ENCODE data around the gene HOOK1. TPM values are rescaled to one million over a fixed set of nuclear protein-coding genes. Genes with fewer than 3 reads are reported as not detected.
"Not testable (repeated sequence)": the region's sequence is repeated elsewhere in the genome, so short reads cannot be mapped to it uniquely, and the experiment has no call there.

HOOK1 gene
- total RNA-seq, 2 experiments from 2014 or later = 4.0 to 6.2 TPM

DNA sequence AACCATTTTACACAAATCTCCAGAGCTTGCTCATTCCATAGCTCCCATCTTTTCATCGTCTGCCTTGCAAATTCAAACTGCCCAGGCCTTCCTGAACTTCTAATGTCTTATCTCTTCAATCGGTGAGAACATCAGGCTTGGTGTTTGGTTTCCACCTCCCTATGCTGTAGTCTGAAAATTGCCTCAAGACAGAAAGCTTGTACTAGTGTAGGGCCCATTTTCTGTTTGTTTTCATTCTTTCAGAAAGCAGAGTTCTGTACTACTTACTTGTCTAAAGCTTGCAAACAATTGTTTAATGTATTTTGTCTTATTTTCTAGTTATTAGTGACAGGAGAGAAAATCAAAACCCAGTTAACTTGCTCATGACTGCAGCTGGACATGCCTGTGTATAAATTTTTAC lies 16.8 kb downstream of the HOOK1 start:
- Mint-ChIP-seq H3K4me1 (ENCODE audit: low read depth) (no peaks in the 10 kb centered on the region), H3K36me3 (ENCODE audit: low read depth) (no peaks in the 10 kb centered on the region), H3K27ac (no peak overlapping the region), H3K27me3 (ENCODE audit: low read depth) (no peaks in the 10 kb centered on the region), H3K9me3 (ENCODE audit: insufficient read depth) (no peaks in the 10 kb centered on the region), H3K4me3 (no peak overlapping the region)
- POLR2A ChIA-PET = no interaction called here
- ATAC-seq = no peak
- CTCF ChIA-PET = no interaction called here
- DNase-seq = no peak

GRCh38 chr1:59833022-59833421 lies 18.3 kb downstream of the HOOK1 start:
- ChIA-PET POLR2A (no interaction called here), CTCF (no interaction called here)
- Mint-ChIP-seq H3K9me3 (ENCODE audit: insufficient read depth) (no peaks in the 10 kb centered on the region), H3K4me3 (no peak overlapping the region), H3K36me3 (ENCODE audit: low read depth) (peaks cover 1% of the 10 kb centered on the region), H3K27me3 (ENCODE audit: low read depth) (no peaks in the 10 kb centered on the region), H3K27ac (no peak overlapping the region), H3K4me1 (ENCODE audit: low read depth) (no peaks in the 10 kb centered on the region)
- ATAC-seq = no peak
- no peak for DNase-seq

DNA sequence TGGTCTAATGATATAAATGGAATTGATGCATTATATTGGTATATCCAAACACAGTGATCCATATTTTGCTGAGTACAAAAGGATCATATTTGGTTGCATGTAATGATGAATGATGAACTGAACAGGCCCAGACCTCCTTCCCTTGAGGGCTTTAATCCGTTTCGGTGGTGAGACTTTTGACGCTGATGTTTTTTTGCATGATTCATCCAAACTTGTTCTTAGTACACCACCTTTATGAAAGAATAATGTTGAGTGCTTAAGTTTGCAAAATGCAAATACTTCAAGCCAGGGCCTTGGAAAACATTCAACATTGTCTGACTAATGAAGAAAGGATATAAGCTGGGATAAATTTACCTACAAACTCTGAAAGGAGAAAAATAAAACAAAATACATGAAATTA lies 19.2 kb downstream of the HOOK1 start:
- no peaks in the 10 kb centered on the region for H3K27me3 Mint-ChIP-seq (ENCODE audit: low read depth)
- no peaks in the 10 kb centered on the region for H3K4me1 Mint-ChIP-seq (ENCODE audit: low read depth)
- no peak overlapping the region for H3K4me3 Mint-ChIP-seq
- ChIA-PET POLR2A (no interaction called here), CTCF (no interaction called here)
- peaks cover 3% of the 10 kb centered on the region for H3K36me3 Mint-ChIP-seq (ENCODE audit: low read depth)
- DNase-seq = no peak
- no peak overlapping the region for H3K27ac Mint-ChIP-seq
- H3K9me3 Mint-ChIP-seq (ENCODE audit: insufficient read depth) = no peaks in the 10 kb centered on the region
- no peak for ATAC-seq

DNA sequence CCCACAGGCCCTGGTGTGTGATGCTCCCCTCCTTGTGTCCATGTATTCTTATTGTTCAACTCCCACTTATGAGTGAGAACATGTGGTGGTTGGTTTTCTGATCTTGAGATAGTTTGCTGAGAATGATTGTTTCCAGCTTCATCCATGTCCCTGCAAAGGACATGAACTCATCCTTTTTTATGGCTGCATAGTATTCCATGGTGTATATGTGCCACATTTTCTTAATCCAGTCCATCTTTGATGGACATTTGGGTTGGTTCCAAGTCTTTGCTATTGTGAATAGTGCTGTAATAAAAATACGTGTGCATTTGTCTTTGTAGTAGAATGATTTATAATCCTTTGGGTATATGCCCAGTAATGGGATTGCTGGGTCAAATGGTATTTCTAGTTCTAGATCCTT lies 23.1 kb downstream of the HOOK1 start:
- H3K36me3 Mint-ChIP-seq (ENCODE audit: low read depth); H3K4me3 Mint-ChIP-seq; H3K27me3 Mint-ChIP-seq (ENCODE audit: low read depth); CTCF ChIA-PET; H3K27ac Mint-ChIP-seq; H3K9me3 Mint-ChIP-seq (ENCODE audit: insufficient read depth); H3K4me1 Mint-ChIP-seq (ENCODE audit: low read depth); DNase-seq; POLR2A ChIA-PET; ATAC-seq: not testable (repeated sequence)

DNA sequence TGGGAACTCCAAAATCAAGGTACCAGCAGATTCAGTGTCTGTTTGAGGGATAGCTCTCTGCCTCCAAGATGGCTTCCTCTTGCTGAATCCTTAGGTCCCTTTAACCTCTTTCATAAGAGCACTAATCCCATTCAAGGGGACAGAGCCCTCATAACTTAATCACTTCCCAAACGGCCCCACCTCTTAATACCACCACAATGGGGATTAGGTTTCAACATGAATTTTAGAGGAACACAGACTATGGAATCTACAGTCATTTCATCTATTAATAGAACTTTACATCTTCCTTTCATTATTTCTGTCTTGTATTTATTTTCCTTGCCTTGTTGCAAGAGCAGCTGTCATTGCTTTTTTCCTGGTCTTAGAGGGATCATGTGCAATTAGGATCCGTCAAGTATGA lies 30.3 kb downstream of the HOOK1 start:
- ATAC-seq (no peak), DNase-seq (no peak)
- Mint-ChIP-seq H3K9me3 (ENCODE audit: insufficient read depth) (no peaks in the 10 kb centered on the region), H3K27me3 (ENCODE audit: low read depth) (no peaks in the 10 kb centered on the region), H3K36me3 (ENCODE audit: low read depth) (no peaks in the 10 kb centered on the region), H3K27ac (no peak overlapping the region), H3K4me1 (ENCODE audit: low read depth) (no peaks in the 10 kb centered on the region), H3K4me3 (no peak overlapping the region)
- POLR2A ChIA-PET = no interaction called here
- CTCF ChIA-PET = no interaction called here

- CTCF ChIA-PET = no interaction called here
- Mint-ChIP-seq H3K36me3 (ENCODE audit: low read depth) (no peaks in the 10 kb centered on the region), H3K4me3 (no peak overlapping the region), H3K9me3 (ENCODE audit: insufficient read depth) (no peaks in the 10 kb centered on the region), H3K27ac (no peak overlapping the region), H3K27me3 (ENCODE audit: low read depth) (no peaks in the 10 kb centered on the region), H3K4me1 (ENCODE audit: low read depth) (no peaks in the 10 kb centered on the region)
- POLR2A ChIA-PET = no interaction called here
- ATAC-seq (no peak), DNase-seq (no peak)
Observed at GRCh38 chr1:59846209-59846894, 31.6 kb downstream of the HOOK1 start.

- Mint-ChIP-seq H3K27ac (no peak overlapping the region), H3K36me3 (ENCODE audit: low read depth) (no peaks in the 10 kb centered on the region), H3K9me3 (ENCODE audit: insufficient read depth) (no peaks in the 10 kb centered on the region), H3K4me1 (ENCODE audit: low read depth) (no peaks in the 10 kb centered on the region), H3K4me3 (no peak overlapping the region), H3K27me3 (ENCODE audit: low read depth) (no peaks in the 10 kb centered on the region)
- ChIA-PET POLR2A (no interaction called here), CTCF (no interaction called here)
- ATAC-seq (no peak), DNase-seq (no peak)
Observed at GRCh38 chr1:59846895-59847282, 32.1 kb downstream of the HOOK1 start.

GRCh38 chr1:59852117-59852516 lies 37.4 kb downstream of the HOOK1 start:
- Mint-ChIP-seq H3K36me3 (ENCODE audit: low read depth) (peaks cover 4% of the 10 kb centered on the region), H3K27ac (no peak overlapping the region), H3K4me3 (no peak overlapping the region), H3K9me3 (ENCODE audit: insufficient read depth) (no peaks in the 10 kb centered on the region), H3K4me1 (ENCODE audit: low read depth) (no peaks in the 10 kb centered on the region), H3K27me3 (ENCODE audit: low read depth) (no peaks in the 10 kb centered on the region)
- ChIA-PET POLR2A (no interaction called here), CTCF (no interaction called here)
- ATAC-seq (no peak), DNase-seq (no peak)

- CTCF ChIA-PET; H3K9me3 Mint-ChIP-seq (ENCODE audit: insufficient read depth); ATAC-seq; H3K36me3 Mint-ChIP-seq (ENCODE audit: low read depth); H3K4me3 Mint-ChIP-seq; H3K4me1 Mint-ChIP-seq (ENCODE audit: low read depth); POLR2A ChIA-PET; DNase-seq; H3K27me3 Mint-ChIP-seq (ENCODE audit: low read depth); H3K27ac Mint-ChIP-seq: not testable (repeated sequence)
Observed at GRCh38 chr1:59855297-59855696, 40.5 kb downstream of the HOOK1 start.

DNA sequence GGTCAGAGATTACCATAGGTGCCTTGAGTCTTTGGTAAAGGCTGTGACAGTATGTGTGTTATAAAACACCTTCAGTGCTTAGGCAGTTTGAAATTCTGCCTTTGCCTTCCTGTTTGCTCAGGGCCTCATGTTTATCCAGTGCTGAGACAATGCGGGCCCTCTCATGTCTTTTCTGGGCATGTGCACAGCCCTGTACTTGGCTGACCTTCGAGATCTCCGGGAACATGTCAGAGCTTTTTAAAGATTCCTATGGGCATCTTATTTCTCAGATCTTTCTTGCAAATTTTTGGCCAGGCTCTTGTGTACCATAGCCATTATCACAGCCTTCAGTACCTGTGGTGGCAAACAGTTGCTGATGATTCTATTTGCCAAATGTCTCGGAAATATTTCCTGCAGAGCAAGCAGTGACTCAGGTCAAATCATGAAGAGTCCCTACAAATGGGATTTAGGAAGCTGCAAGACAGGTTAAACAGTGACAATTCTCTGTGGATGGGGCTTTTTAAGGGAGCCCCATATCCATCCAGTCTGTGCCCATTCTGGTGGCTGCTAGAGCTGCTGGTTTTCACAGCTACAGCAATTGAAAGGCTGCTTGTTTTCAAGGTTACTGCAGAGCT lies 42.1 kb downstream of the HOOK1 start:
- no peak for DNase-seq
- no peak for ATAC-seq
- no peak overlapping the region for H3K27ac Mint-ChIP-seq
- ChIA-PET CTCF (no interaction called here), POLR2A (no interaction called here)
- H3K36me3 Mint-ChIP-seq (ENCODE audit: low read depth) = peaks cover 4% of the 10 kb centered on the region
- H3K4me1 Mint-ChIP-seq (ENCODE audit: low read depth) = no peaks in the 10 kb centered on the region
- H3K27me3 Mint-ChIP-seq (ENCODE audit: low read depth) = no peaks in the 10 kb centered on the region
- no peak overlapping the region for H3K4me3 Mint-ChIP-seq
- H3K9me3 Mint-ChIP-seq (ENCODE audit: insufficient read depth) = no peaks in the 10 kb centered on the region

DNA sequence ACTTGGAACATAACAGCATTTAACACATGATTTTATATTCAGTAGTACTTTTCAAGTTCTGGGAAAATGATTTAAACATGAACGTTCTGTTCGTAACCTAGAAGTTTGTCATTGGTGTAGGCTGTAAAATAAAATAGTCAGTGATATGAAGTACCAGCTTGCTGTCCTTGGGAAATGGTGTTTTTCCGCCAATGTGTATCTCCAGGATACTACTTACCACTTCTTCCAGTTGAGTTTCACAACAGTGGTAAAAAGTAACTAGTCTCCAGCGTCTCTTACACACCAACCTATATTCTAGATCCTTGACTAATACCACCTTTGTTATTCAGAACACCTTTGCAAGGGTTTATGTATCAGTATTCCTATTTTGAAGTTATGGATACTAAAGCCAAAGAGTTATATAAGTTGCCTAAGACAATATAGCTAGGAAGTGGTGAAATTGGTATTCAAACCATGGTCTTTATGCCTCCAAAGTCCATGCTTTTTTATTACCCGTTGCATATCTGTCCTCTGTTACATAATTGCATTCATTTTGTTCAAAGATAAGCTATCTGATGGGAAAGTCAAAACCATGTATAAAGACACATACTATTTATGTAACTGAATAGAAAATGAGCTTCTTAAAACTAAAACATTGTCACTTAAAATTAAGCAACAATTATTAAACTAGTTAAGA lies 43.1 kb downstream of the HOOK1 start:
- Mint-ChIP-seq H3K36me3 (ENCODE audit: low read depth) (peaks cover 4% of the 10 kb centered on the region), H3K4me3 (no peak overlapping the region), H3K4me1 (ENCODE audit: low read depth) (no peaks in the 10 kb centered on the region), H3K9me3 (ENCODE audit: insufficient read depth) (no peaks in the 10 kb centered on the region), H3K27me3 (ENCODE audit: low read depth) (no peaks in the 10 kb centered on the region), H3K27ac (no peak overlapping the region)
- CTCF ChIA-PET = interaction anchor here (0.8 kb wide), 1 partner anchor 90 kb away, joined by 3 read pairs; no protein-coding TSS in a partner anchor
- POLR2A ChIA-PET = no interaction called here
- ATAC-seq = no peak
- no peak for DNase-seq

DNA sequence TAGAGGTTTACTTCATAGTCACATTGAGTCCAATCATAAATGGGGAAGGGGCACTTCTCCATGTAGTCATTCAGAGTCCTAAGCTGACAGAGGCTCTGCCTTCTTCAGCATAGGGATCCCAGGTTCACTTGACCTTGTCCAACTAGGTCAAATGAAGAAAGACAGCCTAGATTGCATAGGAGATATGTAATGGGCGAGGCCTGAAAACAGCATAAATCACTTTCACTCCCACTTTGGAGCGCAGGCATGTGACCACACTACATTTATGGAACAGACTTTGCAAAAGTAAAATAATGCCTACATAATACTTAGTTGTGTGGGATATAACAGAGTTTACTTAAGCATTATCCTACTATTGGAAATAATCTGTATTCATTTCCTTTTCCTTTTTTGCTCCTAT lies 51.7 kb downstream of the HOOK1 start:
- no peak for ATAC-seq
- CTCF ChIA-PET = interaction anchor here (0.9 to 3.4 kb wide), 3 partner anchors 14 to 81 kb away, joined by 3 to 13 read pairs (median 4); no protein-coding TSS in a partner anchor
- DNase-seq = no peak
- Mint-ChIP-seq H3K36me3 (ENCODE audit: low read depth) (no peaks in the 10 kb centered on the region), H3K27ac (no peak overlapping the region), H3K9me3 (ENCODE audit: insufficient read depth) (no peaks in the 10 kb centered on the region), H3K27me3 (ENCODE audit: low read depth) (no peaks in the 10 kb centered on the region), H3K4me1 (ENCODE audit: low read depth) (no peaks in the 10 kb centered on the region), H3K4me3 (no peak overlapping the region)
- POLR2A ChIA-PET = no interaction called here

Data from activated CD8-positive, alpha-beta T cell treated with anti-CD3 and anti-CD28 coated beads, Interleukin-2, amount 10 ng/mL, durations not matched to agents 7 days and 5 days (primary cell).